HG02885 (cell line): ENCODE data around the gene ZCCHC14.

Experiments
- ATAC-seq: cut with Tn5 transposase; IDR thresholded peaks from one replicate; pipeline ENCODE4 v1.9.1; 2021; ENCODE audit warnings: mild to moderate bottlenecking; ENCODE audit not compliant: unreplicated experiment, poor library complexity

Gene ZCCHC14

DNA sequence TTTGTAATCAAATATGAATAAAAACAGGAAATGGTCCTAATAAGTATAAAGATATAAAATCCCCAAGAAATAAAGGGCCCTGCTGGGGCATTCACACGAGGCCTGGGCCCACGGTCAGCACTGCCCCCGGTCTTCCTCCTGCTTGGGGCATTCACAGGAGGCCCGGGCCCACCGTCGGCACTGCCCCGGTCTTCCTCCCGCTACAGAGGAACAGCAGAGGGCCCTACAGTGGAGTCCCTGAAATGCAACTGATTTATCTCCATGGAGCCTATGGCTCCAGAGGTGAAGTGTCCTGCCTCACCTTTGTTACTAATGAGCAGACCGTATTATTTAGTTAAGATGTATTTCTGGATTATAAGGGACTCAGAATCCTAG lies 54.2 kb downstream of the ZCCHC14 start:
- no peak for ATAC-seq

DNA sequence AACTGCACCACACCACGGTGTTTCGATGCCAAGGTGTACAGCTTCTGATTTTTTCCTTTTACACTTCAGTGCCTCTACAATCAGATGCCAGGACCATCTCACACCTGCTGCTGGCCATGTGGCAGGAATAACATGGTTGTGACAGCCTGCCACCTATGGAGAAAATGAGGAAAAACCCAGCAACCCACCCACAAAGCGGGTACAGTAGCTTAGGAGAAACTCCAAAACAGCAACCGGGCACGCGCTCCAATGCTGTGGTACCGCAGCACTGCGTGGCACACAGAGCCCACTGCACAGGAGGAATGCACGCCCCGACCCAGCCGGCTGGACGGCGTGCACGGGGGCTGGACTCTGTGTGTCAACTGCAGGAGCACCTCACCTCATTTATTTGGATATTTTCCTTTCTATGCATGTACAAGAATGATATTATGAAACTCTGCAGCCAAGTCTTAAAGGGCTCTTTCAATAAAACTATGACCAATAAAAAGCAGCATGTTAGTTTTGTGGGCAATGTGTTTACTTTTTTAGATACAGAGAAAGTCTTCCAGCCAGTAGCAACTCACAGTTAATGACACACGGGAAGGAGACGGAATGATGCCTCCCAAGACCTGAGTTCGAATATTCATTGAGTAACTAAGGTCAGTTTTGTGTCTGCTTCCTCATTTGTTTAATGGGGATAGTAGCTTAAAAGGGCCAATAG lies 54.8 kb downstream of the ZCCHC14 start:
- ATAC-seq = no peak

DNA sequence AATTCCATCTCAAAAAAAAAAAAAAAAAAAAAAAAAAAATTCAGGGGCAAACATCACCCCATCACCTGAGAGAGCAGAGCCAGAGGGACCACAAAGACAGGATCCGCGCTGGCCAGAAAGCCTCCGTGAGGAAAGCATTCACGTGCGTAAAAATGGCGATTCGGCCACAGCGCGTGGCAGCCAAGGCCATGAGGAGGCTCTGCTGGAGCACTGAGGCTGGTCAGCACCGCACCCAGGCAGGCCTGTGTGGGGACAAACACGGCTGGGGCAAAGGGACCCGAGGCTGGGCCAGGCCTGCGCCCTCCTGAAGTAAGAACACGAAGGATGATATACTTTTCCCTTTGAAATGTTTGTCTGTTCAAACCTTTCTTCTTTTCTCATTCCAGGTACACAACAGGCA lies 55.5 kb downstream of the ZCCHC14 start:
- ATAC-seq = no peak

DNA sequence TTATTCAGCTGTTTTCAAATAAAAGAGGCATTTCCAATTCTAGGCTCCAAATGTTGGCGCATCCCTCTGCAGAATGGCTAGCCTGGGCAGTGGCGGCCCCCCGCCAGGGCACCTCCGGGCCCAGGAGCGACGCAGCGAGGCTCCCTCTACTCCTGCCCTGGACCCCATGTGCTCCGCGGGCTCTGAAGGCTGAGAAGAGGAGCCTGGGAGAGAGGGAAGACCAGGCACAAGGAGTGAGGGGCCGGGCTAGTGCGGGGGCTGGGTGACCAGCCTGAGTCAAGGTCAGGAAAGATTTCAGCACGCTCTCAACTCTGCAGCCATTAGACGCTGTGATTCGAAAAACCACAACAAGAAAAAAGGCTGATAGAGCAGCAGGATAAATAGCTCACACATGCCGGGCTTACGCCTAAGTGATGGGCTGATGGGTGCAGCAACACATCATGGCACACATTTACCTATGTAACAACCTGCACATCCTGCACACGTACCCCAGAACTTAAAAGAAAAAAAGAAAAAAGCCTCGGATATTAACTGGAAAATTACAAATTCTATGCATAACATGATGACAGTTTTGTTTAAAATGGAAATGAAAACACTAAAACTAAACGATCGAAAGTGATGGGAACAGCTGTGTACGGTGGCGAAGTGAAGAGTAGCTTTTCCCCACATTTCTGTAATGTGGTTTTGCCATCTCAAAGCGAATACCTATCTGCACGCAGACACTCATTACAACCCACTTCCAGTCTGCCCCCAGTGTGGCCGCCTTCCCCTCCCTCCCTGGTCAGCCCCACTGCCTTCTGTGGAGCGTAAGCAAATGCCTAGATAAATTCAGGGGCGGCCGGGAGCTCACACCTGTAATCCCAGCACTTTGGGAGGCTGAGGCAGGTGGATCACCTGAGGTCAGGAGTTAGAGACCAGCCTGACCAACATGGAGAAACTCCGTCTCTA lies 56.3 kb downstream of the ZCCHC14 start:
- ATAC-seq = no peak

DNA sequence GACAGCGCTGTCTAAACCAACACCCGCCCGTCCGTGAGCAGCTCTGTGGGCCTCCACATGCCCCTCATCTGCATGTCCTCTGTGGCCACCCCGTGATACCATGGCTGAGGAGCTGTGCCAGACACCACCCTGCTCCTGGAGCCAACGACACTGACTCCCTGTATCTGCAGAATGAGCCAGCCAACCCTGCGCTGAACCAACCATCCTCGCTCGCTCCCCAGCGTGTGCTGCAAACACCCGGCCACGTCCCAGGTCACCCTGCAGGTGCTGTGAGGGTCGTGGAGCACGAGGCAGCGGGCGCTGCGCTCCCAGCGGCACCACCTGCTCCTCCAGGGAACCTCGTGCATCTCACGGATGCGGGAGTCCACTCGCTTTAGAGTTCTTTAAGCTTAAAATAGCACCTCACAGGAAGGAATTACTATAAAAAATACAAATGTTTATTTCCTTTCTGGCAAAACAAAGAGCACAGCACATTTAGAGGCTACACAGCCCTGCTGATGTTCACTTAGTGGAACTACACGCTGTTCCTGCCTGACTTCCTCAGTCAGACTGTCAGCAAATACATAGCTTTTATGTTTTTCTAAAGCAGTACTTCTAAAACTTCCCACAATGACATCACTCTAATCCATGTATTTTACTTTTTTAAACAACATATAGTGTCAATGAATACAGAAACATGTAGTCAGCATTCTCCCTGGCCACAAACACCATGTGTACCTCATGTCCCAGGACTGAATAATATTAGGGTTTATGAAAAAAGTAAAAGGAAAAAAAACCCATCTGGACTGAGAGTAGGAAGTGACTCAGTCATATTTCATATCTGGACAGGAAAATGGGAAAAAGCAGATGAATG lies 57.2 kb downstream of the ZCCHC14 start:
- ATAC-seq = no peak

DNA sequence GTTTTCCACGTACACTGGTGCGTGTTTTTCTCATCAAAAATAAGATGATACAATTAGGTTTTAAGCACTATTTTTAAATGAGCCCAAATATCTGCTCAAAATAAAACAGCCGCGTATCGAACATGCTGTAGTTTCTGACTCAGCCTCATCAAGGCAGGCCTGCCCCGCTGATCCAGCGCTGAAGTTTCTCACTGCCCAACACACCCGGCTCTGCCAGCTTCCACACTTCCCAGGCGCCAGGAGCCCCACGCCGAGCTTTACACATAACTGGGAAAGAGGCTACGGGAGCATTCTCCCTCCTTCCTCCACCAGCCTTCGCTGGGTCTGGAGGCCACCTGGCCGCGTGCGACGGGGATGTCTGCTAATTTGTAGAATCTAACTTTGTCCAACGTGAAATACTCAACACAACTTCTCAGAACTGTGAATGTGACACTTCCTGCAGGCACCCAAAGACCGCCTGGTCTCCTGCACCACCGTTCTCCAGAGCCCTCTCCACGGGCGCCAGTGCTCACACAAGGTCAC lies 58.6 kb downstream of the ZCCHC14 start:
- ATAC-seq = no peak

DNA sequence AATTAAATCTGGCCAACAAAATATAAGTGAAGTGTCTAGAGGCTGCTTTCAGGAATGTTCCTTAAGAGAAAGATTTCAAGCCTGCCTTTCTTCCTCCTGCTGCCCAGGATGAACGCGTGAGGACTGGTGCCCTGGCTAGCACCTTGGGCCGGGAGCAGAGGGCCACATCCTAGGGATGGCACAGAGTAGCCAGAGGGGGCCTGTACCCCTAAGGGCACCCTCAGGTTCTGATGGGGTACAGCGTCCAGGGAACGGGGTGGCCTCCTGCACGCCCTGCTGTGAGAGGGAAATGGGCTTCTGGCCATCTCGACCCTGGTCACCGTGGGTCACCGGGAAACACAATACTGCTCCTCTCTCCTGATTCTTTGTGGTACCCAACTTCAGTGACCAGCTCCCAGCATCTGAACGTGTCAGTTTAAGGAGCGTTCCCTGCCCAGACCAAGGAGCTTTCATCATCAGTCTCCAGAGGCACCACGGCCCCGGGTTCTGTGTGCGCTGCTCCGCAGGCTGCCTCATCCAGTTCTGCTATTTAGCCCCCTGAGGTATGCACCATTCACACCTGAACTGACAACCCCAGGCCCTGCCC lies 60.4 kb downstream of the ZCCHC14 start:
- ATAC-seq = no peak

DNA sequence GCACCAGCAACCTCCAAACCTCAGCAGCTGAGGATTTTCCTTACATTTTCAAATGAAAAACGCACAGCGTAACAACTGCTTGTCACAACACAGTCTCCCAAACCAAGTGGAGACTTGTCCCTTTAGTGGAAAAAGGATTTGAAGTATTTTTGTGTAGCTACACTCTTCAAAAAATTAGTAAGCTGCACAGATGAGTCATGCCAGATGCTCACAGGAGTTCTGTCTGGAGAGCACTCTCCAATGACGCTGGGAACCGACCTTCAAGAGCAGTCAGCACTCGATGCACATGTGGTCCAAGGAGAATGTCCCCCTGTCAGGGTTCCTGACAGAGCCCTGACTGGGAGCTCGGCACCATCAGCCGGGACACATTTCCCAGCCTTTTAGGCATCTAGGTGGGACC lies 60.9 kb downstream of the ZCCHC14 start:
- no peak for ATAC-seq

DNA sequence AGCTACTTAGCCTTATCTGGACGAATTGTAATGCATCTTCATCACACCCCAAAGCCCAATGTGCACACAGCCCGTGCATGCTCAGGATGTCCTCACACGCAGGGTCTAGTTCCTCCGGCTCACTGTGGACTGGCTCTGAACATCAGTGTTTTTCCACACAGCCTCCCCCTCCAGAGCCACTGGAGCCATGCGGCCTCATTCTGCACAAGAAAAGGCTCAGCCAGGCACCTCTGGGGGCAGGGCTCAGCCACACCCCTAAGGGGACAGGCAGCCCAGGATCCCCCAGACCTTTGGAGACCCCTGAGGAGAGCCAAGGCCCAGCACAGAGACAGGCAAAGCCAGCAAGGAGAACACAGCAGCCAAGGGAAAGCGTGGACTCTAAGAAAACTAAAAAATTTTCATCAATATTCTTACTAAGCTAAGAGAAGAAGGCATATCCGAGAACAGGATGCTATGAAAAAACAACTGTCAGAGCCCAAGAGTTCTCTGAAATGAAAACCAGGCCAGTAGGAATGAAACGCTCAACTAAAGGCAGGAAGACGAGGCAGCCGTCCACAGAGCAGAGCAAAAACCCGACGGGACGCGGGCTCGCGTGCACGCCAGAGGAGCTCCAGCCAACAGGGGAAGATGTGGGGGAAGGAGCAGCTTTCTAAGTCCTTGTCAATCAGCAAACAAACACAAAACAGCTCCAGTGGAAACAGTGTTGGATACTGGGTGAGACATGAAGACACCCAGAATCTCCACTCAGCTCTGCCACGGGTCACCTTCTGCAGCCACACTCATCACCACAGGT lies 66.2 kb downstream of the ZCCHC14 start:
- no peak for ATAC-seq

DNA sequence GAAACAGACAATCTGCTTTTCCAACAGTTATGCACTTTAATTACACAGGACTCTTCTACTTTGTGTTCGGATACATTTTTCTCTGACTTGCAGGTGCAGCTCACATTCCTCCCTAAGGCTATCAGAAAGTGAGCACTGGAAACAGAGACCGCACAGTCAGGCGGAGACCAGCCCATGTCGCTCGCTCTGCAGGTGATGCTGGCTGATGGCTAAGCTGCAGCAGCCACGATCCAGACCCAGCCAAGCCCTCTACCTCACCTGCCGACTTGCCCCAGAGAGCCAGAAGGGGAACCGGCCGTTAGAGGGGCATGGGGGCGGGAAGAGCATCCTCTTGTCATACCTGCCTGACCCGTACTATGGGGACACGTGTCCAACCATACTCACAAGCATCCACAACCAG lies 66.9 kb downstream of the ZCCHC14 start:
- no peak for ATAC-seq

DNA sequence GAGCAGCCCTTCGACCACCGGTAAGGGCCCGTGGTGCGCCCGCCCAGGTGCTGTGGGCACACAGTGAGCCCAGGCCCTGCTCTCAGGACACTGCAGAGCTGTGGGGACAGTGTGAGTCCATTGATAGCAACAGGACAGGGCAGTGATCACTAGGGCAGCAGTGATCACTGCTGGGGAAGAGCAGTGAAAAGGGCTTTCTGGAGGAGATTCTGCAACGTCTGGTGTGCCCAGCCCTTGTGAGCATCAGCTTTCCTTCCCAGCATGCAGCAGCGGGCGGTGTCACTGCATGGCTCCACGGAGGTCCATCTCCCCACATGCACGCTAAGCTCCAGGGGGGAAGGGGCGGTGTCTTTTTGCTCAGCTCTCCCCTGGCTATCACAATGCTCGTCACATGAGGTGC lies 68.6 kb downstream of the ZCCHC14 start:
- no peak for ATAC-seq

DNA sequence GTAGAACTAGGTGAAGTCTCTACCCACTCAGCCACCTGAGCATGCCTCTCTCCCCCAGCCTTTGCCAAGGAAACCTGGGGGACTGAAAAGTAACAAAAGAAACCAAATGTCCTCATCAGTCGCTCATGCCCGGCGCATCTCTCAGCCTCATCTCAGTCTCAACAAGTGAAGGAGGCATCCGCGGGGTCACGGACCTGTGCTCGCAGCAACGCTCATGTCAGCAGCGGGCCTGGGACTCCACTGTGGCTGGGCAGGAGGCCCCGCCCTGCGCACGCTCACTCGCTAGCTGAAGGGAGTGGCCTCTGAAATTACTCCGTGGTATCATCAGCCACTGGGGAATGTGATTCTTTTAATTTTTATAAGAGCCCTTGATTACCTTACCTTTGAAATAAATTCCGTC lies 69.4 kb downstream of the ZCCHC14 start:
- no peak for ATAC-seq

DNA sequence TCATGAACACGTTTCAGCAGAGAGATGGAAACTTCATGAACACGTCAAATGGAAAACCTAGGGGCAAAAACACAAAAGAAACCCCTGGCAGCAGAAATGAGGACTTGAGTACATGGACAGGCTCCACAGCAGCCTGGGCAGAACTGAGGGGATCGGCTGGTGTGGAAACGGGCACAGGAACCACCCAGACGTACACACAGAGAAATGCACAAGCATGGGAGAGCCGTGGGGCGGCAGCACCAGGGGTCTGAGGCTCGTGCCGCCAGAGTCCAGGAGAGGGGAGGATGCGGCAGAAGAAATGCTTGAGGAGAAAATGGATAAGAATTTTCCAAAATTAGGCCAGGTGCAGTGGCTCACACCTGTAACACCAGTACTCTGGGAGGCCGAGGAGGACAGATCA lies 70.7 kb downstream of the ZCCHC14 start:
- ATAC-seq = no peak

DNA sequence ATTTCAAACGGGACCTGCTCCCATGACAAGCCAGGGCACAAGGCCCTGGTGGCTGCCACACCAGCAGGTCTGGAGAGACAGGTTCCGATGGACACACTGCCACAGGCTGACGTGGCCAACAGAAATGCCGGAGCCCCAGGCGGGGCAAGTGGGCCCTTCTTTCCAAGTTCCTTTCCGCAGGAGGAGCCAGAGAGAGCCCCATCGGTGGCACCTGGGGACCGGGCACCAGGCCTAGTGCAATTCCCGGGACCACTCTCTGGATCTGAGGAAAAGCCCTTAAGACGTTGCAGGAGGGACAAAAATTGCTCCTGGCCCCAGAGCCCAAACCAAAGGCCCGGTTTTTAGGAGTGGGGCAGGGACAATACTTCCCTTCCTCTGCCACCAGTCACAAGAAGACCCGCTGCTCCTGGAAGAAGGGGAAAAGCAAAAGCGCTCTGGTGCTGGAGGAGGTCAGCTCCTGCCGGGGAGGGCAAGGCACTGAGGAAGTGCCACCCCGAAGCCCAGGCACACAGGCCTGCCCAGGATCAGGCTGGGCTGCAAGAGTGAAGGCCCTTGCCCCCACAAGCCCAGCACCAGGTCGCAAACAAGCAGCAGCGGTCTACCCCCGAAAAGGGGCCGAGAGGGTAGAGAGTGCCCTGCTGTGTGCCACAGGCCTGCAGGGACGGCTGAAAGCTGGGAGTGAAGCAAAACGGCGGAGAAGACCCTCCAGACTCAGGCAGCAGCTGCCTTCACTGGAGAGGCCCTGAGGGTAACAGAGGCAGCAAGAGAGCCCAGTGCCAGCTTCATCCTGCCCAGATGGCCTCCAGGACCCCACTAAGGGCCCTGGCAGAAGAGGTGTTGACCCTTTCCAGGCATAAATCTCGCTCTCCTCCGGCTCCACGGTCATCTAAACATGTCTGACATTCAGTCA lies 71.6 kb downstream of the ZCCHC14 start:
- no peak for ATAC-seq

DNA sequence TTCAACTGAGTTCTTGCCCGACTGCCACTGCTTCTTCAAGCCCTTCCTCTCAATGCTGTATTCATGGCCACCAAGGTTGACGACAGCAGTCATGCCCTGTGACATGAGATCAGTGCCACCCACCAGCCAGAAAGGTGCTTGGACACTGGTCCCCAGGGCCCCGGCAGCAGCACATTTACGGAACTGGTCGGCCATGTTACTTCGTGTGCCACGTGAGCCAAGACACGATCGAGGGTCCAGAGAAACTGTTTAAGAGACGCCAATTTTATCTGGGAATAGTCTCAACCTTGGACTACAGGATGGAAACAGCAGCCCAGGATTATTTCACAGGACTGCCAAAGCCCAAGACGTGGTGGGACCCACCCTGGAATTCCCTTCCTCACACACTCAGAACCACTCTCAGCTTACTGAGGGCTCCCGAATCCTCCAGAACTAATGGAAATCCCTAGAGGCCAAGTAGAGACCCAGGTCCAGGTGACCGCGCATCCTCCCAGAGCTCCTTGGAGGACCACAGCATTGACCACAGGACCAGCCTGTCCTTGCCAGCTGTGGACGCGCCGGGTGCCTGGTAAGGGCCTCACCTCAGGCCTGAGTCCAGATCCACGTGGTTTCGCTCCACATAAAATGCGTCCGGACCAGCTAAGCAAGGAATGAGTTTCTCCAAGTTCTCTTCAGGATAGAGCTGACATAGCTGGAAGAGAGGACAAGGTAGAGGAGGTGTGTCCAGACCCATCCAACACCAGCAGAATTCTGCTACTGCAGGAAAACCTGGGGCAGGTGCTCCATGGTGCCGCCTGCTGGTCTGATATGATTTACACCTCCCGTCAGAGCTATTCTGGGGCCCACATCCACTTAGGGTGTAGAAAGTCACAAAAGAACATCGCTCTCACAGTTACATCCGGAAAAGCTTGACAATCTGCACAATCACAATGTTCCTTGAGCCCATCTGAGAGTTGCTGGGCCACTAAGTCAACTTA lies 72.5 kb downstream of the ZCCHC14 start:
- ATAC-seq = no peak

DNA sequence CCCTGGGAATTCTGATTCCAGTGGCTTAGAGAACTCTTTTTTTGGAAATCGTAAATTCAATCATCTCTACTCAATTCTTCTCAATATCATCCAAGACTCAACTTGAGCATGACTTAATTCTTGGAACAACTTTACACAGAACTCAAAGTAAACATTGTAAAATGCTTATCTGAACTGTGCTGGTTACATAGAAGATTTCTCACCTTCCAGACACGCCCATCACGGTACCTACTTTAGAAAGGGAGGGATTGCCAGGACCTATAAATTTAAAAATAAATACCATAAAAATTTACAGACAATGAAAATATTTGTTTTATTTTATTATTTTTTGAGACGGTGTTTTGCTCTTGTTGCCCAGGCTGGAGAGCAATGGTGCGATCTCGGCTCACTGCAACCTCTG lies 74.2 kb downstream of the ZCCHC14 start:
- ATAC-seq = no peak

DNA sequence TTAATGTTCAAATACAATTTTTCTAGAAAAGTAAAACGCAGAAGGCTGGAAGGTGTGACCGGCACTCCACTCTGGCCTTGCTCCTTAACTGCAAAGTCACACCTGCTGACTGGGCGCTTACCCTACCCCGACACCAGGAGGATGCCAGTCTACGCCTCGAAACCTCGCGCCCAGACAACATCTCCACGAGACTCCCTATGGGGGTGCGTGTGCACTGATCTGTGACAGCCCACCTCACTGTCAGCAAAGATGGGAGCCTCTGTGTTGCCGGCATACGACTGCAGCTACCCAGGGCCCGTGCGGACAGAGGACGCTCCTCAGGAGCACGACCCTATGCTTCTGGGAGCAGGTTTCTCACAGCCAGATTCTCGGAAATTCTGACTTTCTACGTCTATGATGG lies 74.6 kb downstream of the ZCCHC14 start:
- ATAC-seq = no peak
